ENCODE results near the gene KIF11. TPM values are rescaled to one million over a fixed set of nuclear protein-coding genes. Genes with fewer than 3 reads are reported as not detected.
A peak's percentile ranks its signal among the peaks of the same experiment; 100 is the strongest.

The KIF11 gene
- total and polyA plus RNA-seq, 2 of the 13 experiments (the other 11 are each of a cell fraction or from before 2014, with no cell fraction given) = 8.7 to 38.4 TPM

GRCh38 chr10:92693534-92693893, 100.6 kb downstream of the KIF11 start:
- ATAC-seq = no peak
- Histone ChIP-seq H3K79me2 (ENCODE audit: insufficient read depth, low read length) (peaks cover 50% of the 10 kb centered on the region), H3K4me2 (ENCODE audit: low read depth, low read length) (peak overlapping the region; percentile 99), H3K27me3 (ENCODE audit: control insufficient read depth in 1 of 2, insufficient read depth in 2 of 2, low read length in 2 of 2) (no peaks in the 10 kb centered on the region; a peak in 1 of 5 replicates), H3K4me3 (replicated peaks in 1 of 3; ENCODE audit: insufficient read depth in 1 of 3, low read depth in 2 of 3, low read length in 3 of 3) (peak overlapping the region; percentile 80 to 98 (median 94); a peak in 5 of 6 replicates), H3K4me1 (ENCODE audit: insufficient read depth, low read length) (peaks cover 56% of the 10 kb centered on the region), H3K9ac (ENCODE audit: insufficient read depth, low read depth, low read length) (peak overlapping the region; percentile 92), H2AFZ (ENCODE audit: low read length) (no peak overlapping the region), H3K36me3 (replicated peaks in 1 of 2; ENCODE audit: control insufficient read depth in 1 of 2, insufficient read depth in 2 of 2, low read length in 2 of 2) (peaks cover 0 to 5% of the 10 kb centered on the region in 2 experiments; a peak in 2 of 5 replicates), H3K9me3 (ENCODE audit: low read length) (no peaks in the 10 kb centered on the region), H3K27ac (ENCODE audit: extremely low read length, insufficient read depth, low read length) (peak overlapping the region; percentile 81), H4K20me1 (ENCODE audit: insufficient read depth, low read length) (peaks cover 13% of the 10 kb centered on the region; the same call in 1 of the 2 replicates)
- in situ Hi-C loops (cut with HindIII; ENCODE audit: extremely low pct_ligation_motif_present, low pct_unique_long_range_greater_than_20kb) (no loop called here), intact Hi-C loops (cut with micrococcal nuclease; ENCODE audit: unreplicated experiment) (no loop called here)
- TF ChIP-seq RBFOX2 (IDR thresholded peaks at IDR 0.05; ENCODE audit: low read depth, low read length) (peak; percentile 55), AGO1 (IDR thresholded peaks at IDR 0.05; ENCODE audit: low read depth, low read length, poor library complexity, severe bottlenecking) (no peak), MXD3 (CRISPR knock-in tag; IDR thresholded peaks at IDR 0.05) (no peak), ZNF740 (CRISPR knock-in tag; IDR thresholded peaks at IDR 0.05) (no peak), SAP130 (CRISPR knock-in tag; IDR thresholded peaks at IDR 0.05; ENCODE audit: low read depth) (peak; percentile 10; the same call in 1 of the 2 replicates), FOXP1 (IDR thresholded peaks at IDR 0.05) (no peak), FOXP1 (CRISPR knock-in tag; IDR thresholded peaks at IDR 0.05) (no peak), PHF5A (CRISPR knock-in tag; IDR thresholded peaks at IDR 0.05; ENCODE audit: low read depth, unreplicated experiment) (no peak), ZNF142 (CRISPR knock-in tag; IDR thresholded peaks at IDR 0.05) (no peak)
- WGBS (ENCODE audit: low lambda C conversion rate) = 5% methylated on average over 1 of the region's 1 CpG
- no TSS peak for BruUV-seq (replicated peaks)
- POLR2A ChIA-PET = interaction anchor here (1.5 to 2.1 kb wide), 2 partner anchors 119 to 155 kb away, joined by 5 read pairs; partner anchors contain the start of genes EXOC6 and IDE
- CTCF ChIA-PET (ENCODE audit: low intra/inter-chr PET ratio, low total read pairs) = no interaction called here
- FAIRE-seq = no peak
- no peak for DNase-seq (ENCODE audit: low spot score)

Measured in HepG2 (cell line).